ENCODE measurements around the gene ST8SIA4. TPM values are rescaled to one million over a fixed set of nuclear protein-coding genes. Genes with fewer than 3 reads are reported as not detected.

The ST8SIA4 gene
- total and polyA plus RNA-seq, 3 donors from 2014 or later: 0.39 to 0.94 (median 0.93) TPM

GRCh38 chr5:100821751-100822150, 81.3 kb downstream of the ST8SIA4 start:
- TF ChIP-seq, protein P1, sequence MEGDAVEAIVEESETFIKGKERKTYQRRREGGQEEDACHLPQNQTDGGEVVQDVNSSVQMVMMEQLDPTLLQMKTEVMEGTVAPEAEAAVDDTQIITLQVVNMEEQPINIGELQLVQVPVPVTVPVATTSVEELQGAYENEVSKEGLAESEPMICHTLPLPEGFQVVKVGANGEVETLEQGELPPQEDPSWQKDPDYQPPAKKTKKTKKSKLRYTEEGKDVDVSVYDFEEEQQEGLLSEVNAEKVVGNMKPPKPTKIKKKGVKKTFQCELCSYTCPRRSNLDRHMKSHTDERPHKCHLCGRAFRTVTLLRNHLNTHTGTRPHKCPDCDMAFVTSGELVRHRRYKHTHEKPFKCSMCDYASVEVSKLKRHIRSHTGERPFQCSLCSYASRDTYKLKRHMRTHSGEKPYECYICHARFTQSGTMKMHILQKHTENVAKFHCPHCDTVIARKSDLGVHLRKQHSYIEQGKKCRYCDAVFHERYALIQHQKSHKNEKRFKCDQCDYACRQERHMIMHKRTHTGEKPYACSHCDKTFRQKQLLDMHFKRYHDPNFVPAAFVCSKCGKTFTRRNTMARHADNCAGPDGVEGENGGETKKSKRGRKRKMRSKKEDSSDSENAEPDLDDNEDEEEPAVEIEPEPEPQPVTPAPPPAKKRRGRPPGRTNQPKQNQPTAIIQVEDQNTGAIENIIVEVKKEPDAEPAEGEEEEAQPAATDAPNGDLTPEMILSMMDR (IDR thresholded peaks at IDR 0.05): no peak
- no peak for TF ChIP-seq POLR2A (IDR thresholded peaks at IDR 0.05)
- no peak for DNase-seq
- H3K4me1 ChIP-seq: no peaks in the 10 kb centered on the region
- intact Hi-C loops (cut with DNase I; ENCODE audit: low total_unique reads): no loop called here
- no peaks in the 10 kb centered on the region for H3K36me3 ChIP-seq (ENCODE audit: low read depth, missing control alignments)
- no peaks in the 10 kb centered on the region for H3K9me3 ChIP-seq
- no peak overlapping the region for H3K4me3 ChIP-seq
- no peak overlapping the region for H3K27ac ChIP-seq
- 68 to 85% methylated on average over 1 of the region's 1 CpG for WGBS, 2 donors
- H3K27me3 ChIP-seq: no peaks in the 10 kb centered on the region

- no peak for DNase-seq
- Histone ChIP-seq H3K36me3 (ENCODE audit: low read depth, missing control alignments) (no peaks in the 10 kb centered on the region), H3K4me3 (no peak overlapping the region)
These were observed 84.7 kb downstream of the ST8SIA4 start for GRCh38 chr5:100818340-100818739.

DNA sequence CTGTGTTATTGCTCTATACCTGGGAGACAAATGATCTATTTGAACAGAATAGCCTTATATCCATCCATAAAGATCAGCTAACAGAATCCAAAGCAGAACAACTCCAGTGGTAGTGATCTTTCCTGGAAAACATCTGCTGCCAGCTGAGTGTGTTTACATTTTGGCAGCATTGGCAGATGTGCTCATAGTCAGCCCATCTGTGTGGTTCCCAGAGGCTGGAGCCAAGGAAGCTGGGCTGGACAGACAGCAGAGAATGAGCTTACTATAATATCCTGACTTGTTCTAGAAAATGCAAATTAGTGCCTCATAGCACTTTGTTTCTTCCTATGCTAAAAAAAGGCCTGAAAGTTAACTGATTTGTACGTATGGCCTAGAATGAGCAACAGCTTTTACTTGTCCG, 99.7 kb downstream of the ST8SIA4 start:
- Histone ChIP-seq H3K36me3 (ENCODE audit: low read depth, missing control alignments) (no peaks in the 10 kb centered on the region), H3K27ac (no peak overlapping the region), H3K4me1 (no peaks in the 10 kb centered on the region), H3K27me3 (no peaks in the 10 kb centered on the region), H3K9me3 (no peaks in the 10 kb centered on the region), H3K4me3 (no peak overlapping the region)
- 79 to 88% methylated on average over 2 of the region's 2 CpGs for WGBS, 2 donors
- intact Hi-C loops (cut with DNase I; ENCODE audit: low total_unique reads): no loop called here
- no peak for DNase-seq
- TF ChIP-seq, protein P1 (IDR thresholded peaks at IDR 0.05): no peak
- no peak for TF ChIP-seq POLR2A (IDR thresholded peaks at IDR 0.05)

More at GRCh38 chr5:100818340-100818739, 84.7 kb downstream of the ST8SIA4 start:
- H3K9me3 ChIP-seq: no peaks in the 10 kb centered on the region
- no peaks in the 10 kb centered on the region for H3K27me3 ChIP-seq
- H3K4me1 ChIP-seq: no peaks in the 10 kb centered on the region
- no peak overlapping the region for H3K27ac ChIP-seq
- intact Hi-C loops (cut with DNase I; ENCODE audit: low total_unique reads): no loop called here
- TF ChIP-seq POLR2A (IDR thresholded peaks at IDR 0.05): no peak
- TF ChIP-seq, protein P1 (IDR thresholded peaks at IDR 0.05): no peak

DNA sequence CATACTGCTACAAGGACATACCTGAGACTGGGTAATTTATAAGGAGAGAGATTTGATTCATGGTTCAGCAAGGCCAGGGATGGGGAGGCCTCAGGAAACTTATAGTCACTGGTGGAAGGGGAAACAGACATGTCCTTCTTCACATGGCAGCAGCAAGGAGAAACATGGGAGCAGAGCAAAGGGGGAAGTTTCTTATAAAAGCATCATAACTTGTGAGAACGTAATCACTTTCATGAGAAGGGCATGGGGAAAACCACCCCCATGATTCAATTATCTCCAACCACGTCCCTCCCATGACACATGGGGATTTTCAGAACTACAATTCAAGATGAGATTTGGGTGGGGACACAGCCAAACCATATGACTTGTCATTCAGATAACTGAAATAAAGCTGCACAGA, 100.9 kb downstream of the ST8SIA4 start:
- intact Hi-C loops (cut with DNase I; ENCODE audit: low total_unique reads): no loop called here
- H3K36me3 ChIP-seq (ENCODE audit: low read depth, missing control alignments): no peaks in the 10 kb centered on the region
- 83 to 89% methylated on average over 2 of the region's 2 CpGs for WGBS, 2 donors

GRCh38 chr5:100800562-100800961, 102.5 kb downstream of the ST8SIA4 start:
- no peak for DNase-seq

More for the DNA sequence above, 100.9 kb downstream of the ST8SIA4 start:
- Histone ChIP-seq H3K4me3 (no peak overlapping the region), H3K27me3 (no peaks in the 10 kb centered on the region), H3K27ac (no peak overlapping the region), H3K4me1 (no peaks in the 10 kb centered on the region), H3K9me3 (no peaks in the 10 kb centered on the region)
- no peak for DNase-seq
- TF ChIP-seq POLR2A (IDR thresholded peaks at IDR 0.05): no peak
- TF ChIP-seq, protein P1 (IDR thresholded peaks at IDR 0.05): no peak

More at GRCh38 chr5:100800562-100800961, 102.5 kb downstream of the ST8SIA4 start:
- TF ChIP-seq POLR2A (IDR thresholded peaks at IDR 0.05): no peak
- TF ChIP-seq, protein P1 (IDR thresholded peaks at IDR 0.05): no peak
- 79 to 86% methylated on average over 5 of the region's 5 CpGs for WGBS, 2 donors
- no peaks in the 10 kb centered on the region for H3K36me3 ChIP-seq (ENCODE audit: low read depth, missing control alignments)
- intact Hi-C loops (cut with DNase I; ENCODE audit: low total_unique reads): no loop called here
- H3K27ac ChIP-seq: no peak overlapping the region
- H3K9me3 ChIP-seq: no peaks in the 10 kb centered on the region
- H3K27me3 ChIP-seq: no peaks in the 10 kb centered on the region
- no peak overlapping the region for H3K4me3 ChIP-seq
- H3K4me1 ChIP-seq: no peaks in the 10 kb centered on the region
